ENCODE results near the gene TAF4.

GRCh38 chr20:62073323-62073722, 7.6 kb upstream of the TAF4 start:
- no peak for TF ChIP-seq POLR2A (IDR thresholded peaks at IDR 0.05)
- no peak for TF ChIP-seq CTCF (IDR thresholded peaks at IDR 0.05)

Data from thyroid gland (tissue), 4 donors.